Measurements from ENCODE around the gene TRAF5.
"Not testable (repeated sequence)": the region's sequence is repeated elsewhere in the genome, so short reads cannot be mapped to it uniquely, and the experiment has no call there.

TRAF5 gene

GRCh38 chr1:211349741-211350140 lies 23.1 kb downstream of the TRAF5 start:
- DNase-seq: no peak

DNA sequence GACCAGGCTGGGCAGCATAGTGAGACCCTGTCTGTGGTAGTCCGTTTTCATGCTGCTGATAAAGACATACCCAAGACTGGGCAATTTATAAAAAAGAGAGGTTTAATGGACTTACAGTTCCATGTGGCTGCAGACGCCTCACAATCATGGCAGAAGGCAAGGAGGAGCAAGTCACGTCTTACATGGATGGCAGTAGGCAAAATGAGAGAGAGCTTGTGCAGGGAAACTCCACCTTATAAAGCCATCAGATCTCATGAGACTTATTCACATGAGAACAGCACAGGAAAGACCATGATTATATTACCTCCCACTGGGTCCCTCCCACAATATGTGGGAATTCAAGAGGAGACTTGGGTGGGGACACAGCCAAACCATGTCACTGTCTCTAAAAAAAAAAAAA lies 25.4 kb downstream of the TRAF5 start:
- not testable (repeated sequence) for DNase-seq

GRCh38 chr1:211352465-211352864 lies 25.8 kb downstream of the TRAF5 start:
- DNase-seq: no peak

GRCh38 chr1:211352985-211353515 lies 26.4 kb downstream of the TRAF5 start:
- no peak for DNase-seq

GRCh38 chr1:211353562-211354212 lies 27.1 kb downstream of the TRAF5 start:
- no peak for DNase-seq

- DNase-seq: no peak
These were observed 29.2 kb downstream of the TRAF5 start for GRCh38 chr1:211355873-211356272.

DNA sequence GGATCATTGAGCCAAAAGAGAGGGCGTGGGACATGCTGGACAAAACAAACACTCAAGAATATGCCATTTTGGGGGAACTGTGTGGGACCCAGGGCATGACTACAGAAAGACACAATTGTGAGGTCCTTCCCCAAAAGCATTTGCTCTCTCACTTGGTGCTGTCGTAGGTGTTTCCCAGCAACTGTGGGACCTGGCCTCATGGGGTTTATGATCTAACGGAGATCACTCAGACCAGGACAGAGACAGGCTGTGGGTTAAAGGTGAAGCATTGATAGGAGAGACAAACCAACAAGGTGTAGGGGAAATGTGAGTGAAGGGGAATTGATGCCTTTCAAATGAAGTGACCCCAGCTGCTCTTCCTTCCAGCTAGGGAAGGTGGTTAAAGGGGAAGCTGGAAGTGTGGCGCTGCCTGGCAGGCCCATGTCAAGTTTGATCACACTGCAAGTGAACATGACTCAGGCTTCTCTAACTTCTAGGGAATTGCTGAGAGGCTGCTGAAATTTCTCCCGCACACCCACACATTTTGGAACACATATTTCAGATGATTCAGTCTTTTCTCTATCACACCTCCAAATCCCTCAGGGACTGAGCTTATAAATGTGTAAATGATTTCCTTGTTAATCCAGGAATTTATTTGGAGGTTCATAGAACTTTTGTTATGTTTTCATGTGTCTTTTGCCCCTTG lies 30.2 kb downstream of the TRAF5 start:
- DNase-seq: no peak

DNA sequence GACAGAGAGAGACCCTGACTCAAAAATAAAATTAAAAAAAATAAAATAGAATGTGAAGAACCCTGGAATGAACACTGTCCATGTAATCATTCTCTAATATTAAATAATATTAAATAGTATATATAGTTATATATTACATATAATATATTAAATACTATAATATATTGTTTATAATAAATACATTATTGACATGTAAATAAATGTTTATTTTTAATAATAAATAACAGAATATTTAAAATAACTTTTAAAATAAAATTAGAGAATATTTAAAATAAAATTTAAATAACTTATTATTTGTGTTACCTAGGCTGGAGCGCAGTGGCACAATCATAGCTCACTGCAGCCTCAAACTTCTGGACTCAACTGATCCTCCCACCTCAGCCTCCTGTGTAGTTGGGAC lies 32.1 kb downstream of the TRAF5 start:
- no peak for DNase-seq

DNA sequence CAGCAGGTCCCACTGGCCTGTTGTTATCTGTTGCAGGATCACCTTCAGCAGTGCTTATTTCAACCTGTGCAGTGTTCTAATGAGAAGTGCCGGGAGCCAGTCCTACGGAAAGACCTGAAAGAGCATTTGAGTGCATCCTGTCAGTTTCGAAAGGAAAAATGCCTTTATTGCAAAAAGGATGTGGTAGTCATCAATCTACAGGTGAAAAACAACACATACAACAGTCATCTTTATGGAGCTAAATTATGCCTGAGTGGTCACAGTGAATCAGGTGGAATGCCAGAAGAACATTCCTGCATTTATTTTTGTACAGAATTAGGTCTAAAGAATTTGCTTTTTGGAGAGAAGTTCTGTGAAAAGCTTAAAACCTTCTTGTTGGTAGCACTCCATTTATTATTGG lies 33.2 kb downstream of the TRAF5 start:
- no peak for DNase-seq

- DNase-seq: no peak
These were observed 34.6 kb downstream of the TRAF5 start for GRCh38 chr1:211361202-211361601.

DNA sequence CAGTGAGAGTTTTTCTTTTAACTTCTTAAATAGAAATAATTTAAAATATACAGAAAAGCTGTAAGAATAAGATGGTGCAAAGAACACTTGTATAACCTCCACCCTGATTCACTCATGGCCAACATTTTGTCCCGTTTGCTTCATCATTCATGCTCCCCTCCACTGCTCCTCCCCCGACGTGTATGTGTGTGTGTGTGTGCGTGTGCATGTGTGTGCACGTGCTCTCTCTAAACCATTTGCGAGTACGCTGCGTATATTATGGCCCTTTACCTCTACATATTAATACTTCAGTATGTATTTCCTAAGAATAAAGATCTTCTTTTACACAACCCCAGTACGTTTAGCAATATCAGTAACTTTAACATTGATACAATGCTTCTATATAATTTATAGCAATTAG lies 43.0 kb downstream of the TRAF5 start:
- DNase-seq: no peak

DNA sequence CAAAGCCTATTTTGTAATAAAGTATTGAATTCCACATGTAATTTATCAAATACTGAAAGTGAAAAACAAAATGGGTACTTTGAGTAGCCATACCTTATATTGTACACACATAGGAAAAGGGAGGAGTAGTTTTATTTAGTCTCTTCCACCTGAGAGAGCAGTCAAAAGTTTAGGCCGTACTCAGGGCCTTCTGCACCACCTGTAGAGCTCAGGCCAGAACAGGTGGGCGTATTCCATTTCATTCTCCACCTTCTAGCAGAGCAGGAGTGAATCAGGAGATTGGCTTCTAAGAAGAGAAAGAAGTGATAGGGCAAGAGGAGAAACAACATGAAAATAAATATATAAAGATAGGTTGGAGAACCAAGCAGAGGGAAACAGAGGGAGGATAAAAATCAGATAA lies 44.0 kb downstream of the TRAF5 start:
- no peak for DNase-seq

DNA sequence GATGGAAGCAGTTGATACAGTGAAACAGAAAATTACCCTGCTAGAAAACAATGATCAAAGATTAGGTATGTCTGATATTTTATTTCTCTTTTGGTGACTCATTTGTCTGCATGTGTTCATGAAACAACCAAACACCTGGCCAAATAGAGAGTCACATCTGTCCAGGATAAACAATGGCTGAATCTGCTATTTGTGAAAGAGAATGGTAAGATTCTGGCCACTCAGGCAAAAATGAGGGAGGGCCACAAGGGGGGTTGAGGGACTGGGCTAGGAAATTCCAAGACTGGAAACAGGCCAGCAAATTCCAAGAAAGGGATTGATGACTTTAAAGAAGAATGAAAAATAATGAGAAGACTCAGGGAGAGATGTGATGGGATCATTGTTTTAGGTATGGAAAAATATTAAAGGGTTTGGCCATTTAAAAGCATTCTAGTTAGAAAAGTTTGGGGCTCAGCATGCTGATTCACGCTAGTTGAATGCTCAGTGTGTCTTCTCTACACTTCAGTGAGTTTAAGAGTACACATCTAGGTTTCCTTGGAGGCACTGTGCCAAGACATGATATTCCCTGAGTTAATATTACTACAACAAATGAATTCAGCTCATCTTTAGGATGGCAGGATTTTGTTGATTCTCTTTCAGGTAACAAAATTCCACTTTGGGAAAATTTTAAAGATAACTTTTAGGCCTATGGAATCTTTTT lies 44.9 kb downstream of the TRAF5 start:
- no peak for DNase-seq

DNA sequence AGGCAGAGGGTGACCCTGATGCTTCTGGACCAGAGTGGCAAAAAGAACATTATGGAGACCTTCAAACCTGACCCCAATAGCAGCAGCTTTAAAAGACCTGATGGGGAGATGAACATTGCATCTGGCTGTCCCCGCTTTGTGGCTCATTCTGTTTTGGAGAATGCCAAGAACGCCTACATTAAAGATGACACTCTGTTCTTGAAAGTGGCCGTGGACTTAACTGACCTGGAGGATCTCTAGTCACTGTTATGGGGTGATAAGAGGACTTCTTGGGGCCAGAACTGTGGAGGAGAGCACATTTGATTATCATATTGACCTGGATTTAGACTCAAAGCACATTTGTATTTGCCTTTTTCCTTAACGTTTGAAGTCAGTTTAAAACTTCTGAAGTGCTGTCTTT lies 45.8 kb downstream of the TRAF5 start:
- no peak for DNase-seq

DNA sequence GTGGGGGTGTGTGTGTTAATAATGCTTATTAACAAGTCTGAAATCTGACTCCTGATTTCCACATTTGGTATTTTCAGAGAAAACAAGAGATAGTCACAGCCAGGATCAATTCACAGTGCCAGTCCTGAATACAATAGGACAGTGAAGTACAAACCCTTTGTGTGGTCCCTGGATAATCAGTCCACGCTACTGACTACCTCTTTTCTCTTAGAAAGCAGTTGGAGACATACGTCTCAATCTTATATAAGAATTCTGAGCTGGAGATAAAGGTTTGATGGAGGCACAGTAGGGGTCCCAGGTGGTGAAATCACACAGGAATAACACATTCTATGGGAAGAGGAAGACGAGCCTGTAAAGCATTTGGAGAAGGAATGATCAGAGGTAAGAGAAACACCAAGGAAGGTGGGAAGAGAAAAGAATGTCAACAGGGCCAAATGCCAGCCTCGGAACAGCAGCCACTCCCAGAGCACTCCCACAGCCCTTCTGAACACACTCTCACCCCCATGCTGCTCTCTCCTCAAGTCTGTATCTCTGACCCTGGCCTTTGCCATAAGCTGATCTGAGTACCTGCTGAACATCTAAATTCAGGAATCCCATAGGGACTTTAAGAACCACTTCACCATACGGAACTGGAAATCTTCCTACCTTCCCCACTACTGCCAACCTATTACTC lies 48.6 kb downstream of the TRAF5 start:
- DNase-seq: no peak

DNA sequence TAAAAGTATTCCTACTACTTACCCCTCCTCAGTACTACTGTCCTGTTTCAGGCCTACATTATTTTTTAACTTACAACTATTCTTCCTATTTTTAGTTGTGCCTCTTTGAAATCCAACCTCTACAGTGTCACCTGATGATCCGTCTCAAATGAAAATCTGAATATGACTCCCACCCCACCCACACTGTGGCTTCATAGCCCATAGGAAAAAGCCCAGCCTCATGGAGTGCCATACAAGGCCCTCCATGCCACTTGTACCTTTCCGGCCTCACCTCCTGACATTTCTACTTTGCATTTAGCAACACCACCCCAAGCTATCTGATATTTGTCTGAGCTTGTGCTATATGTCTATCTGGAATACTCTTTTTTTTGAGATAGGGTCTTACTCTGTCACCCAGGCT lies 49.3 kb downstream of the TRAF5 start:
- DNase-seq: no peak

DNA sequence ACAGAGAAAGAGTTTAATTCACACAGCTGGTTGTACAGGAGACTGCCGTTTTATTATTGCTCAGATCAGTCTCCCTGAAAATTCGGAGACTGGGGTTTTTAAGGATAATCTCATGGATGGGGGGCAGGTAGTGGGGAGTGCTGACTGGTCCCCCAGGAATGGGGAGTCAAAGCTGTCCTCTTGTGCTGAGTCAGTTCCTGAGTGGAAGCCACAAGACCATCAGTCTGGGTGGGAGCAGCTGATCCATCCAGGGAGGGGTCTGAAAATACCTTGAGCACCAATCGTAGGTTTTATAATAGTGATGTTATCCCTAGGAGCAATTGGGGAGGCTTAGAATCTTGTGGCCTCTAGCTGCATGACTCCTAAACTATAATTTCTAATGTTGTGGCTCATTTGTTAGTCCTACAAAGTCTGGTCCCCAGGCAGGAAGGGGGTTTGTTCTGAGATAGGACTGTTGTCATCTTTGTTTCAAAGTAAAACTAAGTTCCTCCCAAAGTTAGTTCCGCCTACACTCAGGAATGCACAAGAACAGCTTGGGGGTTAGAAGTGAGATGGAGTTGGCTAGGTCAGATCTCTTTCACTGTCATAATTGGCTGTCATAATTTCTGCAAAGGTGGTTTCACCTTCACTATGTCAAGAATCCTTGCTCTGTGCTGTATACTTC lies 50.3 kb downstream of the TRAF5 start:
- DNase-seq: no peak

DNA sequence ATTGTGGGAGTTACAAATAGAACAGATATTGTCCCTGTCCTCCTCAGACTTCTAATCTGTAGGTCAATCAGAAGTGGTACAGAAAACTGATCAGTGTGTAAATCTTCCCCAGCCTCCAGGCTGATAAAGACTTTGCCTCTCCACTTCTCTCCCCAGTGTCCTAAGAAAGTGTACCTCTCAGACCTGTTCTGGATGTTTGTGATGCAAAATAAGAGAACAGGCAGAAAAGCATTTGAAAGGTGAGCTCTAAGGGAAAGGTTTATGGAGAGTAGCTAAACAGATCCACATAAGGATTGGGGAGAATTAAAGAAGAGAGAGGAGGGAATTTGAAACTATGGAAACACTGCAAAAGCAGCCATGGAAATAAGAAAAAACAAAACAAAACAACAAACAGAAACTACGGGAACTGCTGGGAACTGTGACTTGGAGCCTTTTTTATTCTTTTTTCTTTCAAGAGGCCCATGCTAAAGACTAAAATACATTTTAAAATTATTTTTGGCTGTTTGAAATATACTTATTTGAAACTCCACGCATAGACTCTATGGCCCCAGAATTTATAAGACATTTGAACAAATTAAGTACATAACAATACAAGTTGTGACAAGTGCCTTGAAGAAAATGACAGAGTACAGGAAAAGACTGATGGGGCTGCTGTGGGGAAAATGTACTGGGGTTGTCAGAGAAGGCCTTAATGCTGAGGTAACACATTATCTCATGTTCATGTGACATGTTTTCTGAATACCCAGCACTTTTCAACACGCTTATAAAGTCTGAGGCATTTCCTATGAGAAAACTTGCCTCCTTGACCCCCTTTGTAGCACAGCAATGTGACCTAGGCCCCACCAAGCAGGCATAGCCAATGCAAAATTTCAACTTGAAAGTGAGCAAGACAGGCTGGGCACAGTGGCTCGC lies 51.2 kb downstream of the TRAF5 start:
- DNase-seq: no peak

- no peak for DNase-seq
These were observed 52.2 kb downstream of the TRAF5 start for GRCh38 chr1:211378844-211379243.

GRCh38 chr1:211379446-211379845 lies 52.8 kb downstream of the TRAF5 start:
- DNase-seq: no peak

GRCh38 chr1:211381481-211382181 lies 55.0 kb downstream of the TRAF5 start:
- no peak for DNase-seq
